Activated T-cell treated with anti-CD3 and anti-CD28 coated beads, Interleukin-2, amount 50 U/mL, for 72 hours (primary cell): ENCODE results near the gene MAPK9. TPM values are rescaled to one million over a fixed set of nuclear protein-coding genes. Genes with fewer than 3 reads are reported as not detected.

Experiments used
- ATAC-seq, 2 donors: fragments of 150-1000 bp; cut with Tn5 transposase; replicated peaks in 1 of 2; 2 replicates each; pipeline ENCODE4 v1.10.0; 2021; ENCODE audit warnings: moderate library complexity in 2 of 2, mild to moderate bottlenecking in 1 of 2
- DNase-seq, 2 donors: peaks; one replicate each; pipeline ENCODE4 v3.0.0; 2021 to 2022; ENCODE audit warnings: mixed read lengths in 1 of 2
- H3K27ac Mint-ChIP-seq: one replicate; pipeline ENCODE4 v1.8.0; 2022; ENCODE audit warnings: mild to moderate bottlenecking, moderate library complexity, mixed read lengths
- H3K27me3 Mint-ChIP-seq: one replicate; pipeline ENCODE4 v1.8.0; 2022; ENCODE audit warnings: low read depth, mixed read lengths
- H3K36me3 Mint-ChIP-seq, 2 donors: one replicate each; pipeline ENCODE4 v1.8.0; 2022; ENCODE audit warnings: mixed read lengths in 2 of 2, mild to moderate bottlenecking in 1 of 2; ENCODE audit not compliant: insufficient read depth in 2 of 2
- H3K4me1 Mint-ChIP-seq: one replicate; pipeline ENCODE4 v1.8.0; 2022; ENCODE audit warnings: low read depth, mixed read lengths
- H3K4me3 Mint-ChIP-seq, 2 donors: one replicate each; pipeline ENCODE4 v1.8.0; 2022; ENCODE audit warnings: mild to moderate bottlenecking in 2 of 2, mixed read lengths in 2 of 2, moderate library complexity in 2 of 2
- H3K9me3 Mint-ChIP-seq, 2 donors: one replicate each; pipeline ENCODE4 v1.8.0; 2022; ENCODE audit warnings: mixed read lengths in 2 of 2
- total RNA-seq, 2 donors: library from RNA; stranded (reverse); gene quantifications; one replicate each; pipeline ENCODE4 v1.2.3, GENCODE V29; 2022

Gene MAPK9
- total RNA-seq, 2 donors from 2014 or later: 39.7 to 50.3 TPM

DNA sequence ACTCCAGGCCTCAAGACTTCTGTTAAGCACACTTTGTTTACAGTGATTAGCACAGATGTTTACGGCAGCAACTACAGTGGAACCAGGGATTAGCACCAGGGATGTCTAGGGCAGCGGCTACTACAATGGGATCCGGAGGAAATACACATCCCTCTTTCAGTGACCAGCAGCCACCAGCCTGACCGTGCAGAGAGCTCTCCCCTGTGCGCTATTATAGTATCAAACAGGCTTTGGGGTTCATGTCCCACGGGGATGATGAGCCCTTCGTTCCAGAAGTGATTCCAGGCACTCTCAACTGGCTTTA lies 39.7 kb upstream of the MAPK9 start:
- no peak overlapping the region for H3K27ac Mint-ChIP-seq
- H3K36me3 Mint-ChIP-seq: no peaks in the 10 kb centered on the region
- H3K27me3 Mint-ChIP-seq: peaks cover 5% of the 10 kb centered on the region
- no peaks in the 10 kb centered on the region for H3K9me3 Mint-ChIP-seq
- H3K4me3 Mint-ChIP-seq: no peak overlapping the region
- H3K4me1 Mint-ChIP-seq: no peaks in the 10 kb centered on the region
- no peak for DNase-seq
- ATAC-seq: no peak

DNA sequence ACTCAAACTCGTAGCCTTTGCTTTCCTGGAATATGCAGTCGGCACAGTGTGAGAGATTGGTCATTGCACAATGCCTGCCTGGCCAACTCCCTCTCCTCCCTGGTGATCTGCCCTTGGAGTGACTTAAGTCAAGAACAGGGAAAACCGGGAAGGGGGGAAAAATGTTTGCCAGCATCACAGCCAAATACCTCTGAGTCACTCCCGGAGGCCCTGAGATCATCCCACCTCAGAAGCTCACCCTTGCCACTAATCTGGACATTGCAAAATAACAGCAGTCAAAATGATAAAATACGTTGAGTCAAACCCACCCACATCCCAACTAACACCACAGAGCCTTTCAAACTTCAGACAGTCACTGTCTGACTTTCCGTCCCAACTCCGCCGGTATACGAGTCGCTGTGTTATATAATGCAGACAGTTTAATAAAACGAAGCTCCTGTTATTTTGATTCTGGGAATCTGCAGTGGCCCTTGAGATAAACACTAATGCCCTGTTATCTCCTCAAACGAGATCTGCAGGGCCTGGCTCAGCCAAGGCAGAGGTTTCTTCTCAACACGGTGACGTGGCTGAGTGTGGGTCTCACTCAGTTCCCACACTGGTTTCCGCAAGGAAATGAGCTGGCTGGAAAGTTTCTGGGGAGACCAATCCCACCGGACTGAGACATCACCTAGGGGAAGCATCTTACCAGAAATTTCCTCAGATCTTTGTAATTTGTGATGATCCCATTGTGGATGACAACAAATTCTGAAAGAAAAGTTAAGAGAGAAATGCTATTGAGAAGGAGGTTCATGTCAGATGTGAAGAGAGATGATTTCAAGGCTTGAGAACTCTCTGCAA lies 39.1 kb upstream of the MAPK9 start:
- Mint-ChIP-seq H3K4me1 (no peaks in the 10 kb centered on the region), H3K27ac (no peak overlapping the region), H3K27me3 (peaks cover 5% of the 10 kb centered on the region), H3K4me3 (no peak overlapping the region), H3K36me3 (no peaks in the 10 kb centered on the region), H3K9me3 (no peaks in the 10 kb centered on the region)
- DNase-seq (no peak), ATAC-seq (peak in 1 of 2 donors; percentile 47)

DNA sequence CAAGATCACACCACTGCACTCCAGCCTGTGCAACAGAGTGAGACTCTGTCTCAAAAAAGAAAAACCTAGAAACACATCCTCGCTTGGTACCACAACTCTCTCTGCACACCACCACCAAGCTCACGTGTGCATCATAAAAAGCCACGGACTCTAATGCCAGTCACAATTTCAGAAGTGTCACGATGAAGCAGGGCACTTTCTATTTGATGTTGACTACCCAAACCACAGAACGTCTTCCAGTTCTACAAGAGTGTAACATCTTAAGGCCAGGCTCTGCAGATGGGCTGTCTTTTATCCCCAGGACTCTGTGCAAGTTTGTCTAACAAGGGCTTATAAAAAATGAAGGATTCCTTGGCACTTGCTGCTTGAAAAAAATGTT lies 38.4 kb upstream of the MAPK9 start:
- peak; percentile 51 to 66 for ATAC-seq
- Mint-ChIP-seq H3K4me3 (peak overlapping the region in 1 of 2 donors; percentile 7), H3K4me1 (no peaks in the 10 kb centered on the region), H3K27me3 (peaks cover 5% of the 10 kb centered on the region), H3K9me3 (no peaks in the 10 kb centered on the region), H3K36me3 (no peaks in the 10 kb centered on the region), H3K27ac (no peak overlapping the region)
- no peak for DNase-seq

DNA sequence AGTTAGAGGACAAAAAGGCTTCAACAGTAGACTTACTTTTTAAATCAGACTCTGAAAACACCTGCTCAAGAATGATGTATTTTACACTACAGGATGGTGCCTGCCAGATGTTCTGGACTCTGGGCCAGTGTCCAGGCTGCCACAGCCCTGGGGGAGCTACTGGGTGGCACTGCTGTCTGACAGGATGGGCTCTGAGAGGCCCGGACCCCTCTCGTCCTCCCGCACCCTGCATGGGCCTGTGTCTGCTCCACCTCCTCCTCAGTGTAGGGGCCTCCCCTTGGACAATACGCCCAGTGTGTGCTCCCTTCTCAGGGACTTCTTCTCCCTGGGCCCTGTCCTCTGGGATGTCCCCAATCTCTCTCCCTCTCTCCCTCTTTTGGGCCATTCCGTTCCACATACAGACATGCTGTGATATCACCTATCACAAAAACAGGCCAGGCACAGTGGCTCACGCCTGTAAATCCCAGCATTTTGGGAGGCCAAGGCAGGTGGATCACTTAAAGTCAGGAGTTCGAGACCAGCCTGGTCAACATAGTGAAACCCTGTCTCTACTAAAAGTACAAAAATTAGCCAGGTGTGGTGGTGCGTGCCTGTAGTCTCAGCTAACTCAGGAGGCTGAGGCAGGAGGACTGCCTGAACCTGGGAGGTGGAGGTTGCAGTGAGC lies 37.9 kb upstream of the MAPK9 start:
- Mint-ChIP-seq H3K27ac (no peak overlapping the region), H3K36me3 (no peaks in the 10 kb centered on the region), H3K9me3 (no peaks in the 10 kb centered on the region), H3K27me3 (peaks cover 5% of the 10 kb centered on the region), H3K4me1 (no peaks in the 10 kb centered on the region), H3K4me3 (no peak overlapping the region)
- DNase-seq (no peak), ATAC-seq (no peak)

DNA sequence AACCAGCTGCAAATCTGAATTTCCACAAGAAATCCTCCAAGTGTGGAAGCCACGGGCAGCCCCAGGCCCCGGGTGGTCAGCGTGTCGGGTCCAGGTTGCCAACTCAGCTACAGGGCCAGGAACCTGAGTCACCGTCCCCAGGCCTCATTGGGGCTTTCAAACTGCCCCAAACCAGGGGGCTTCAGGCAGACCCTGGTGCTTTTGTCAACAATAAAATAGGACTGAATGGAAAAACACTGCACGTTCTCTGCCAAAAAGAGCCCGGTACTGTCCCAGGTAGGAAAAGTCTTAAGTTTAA lies 37.2 kb upstream of the MAPK9 start:
- Mint-ChIP-seq H3K4me1 (no peaks in the 10 kb centered on the region), H3K27me3 (peaks cover 5% of the 10 kb centered on the region), H3K4me3 (no peak overlapping the region), H3K36me3 (no peaks in the 10 kb centered on the region), H3K27ac (no peak overlapping the region), H3K9me3 (no peaks in the 10 kb centered on the region)
- DNase-seq: no peak
- ATAC-seq: no peak

DNA sequence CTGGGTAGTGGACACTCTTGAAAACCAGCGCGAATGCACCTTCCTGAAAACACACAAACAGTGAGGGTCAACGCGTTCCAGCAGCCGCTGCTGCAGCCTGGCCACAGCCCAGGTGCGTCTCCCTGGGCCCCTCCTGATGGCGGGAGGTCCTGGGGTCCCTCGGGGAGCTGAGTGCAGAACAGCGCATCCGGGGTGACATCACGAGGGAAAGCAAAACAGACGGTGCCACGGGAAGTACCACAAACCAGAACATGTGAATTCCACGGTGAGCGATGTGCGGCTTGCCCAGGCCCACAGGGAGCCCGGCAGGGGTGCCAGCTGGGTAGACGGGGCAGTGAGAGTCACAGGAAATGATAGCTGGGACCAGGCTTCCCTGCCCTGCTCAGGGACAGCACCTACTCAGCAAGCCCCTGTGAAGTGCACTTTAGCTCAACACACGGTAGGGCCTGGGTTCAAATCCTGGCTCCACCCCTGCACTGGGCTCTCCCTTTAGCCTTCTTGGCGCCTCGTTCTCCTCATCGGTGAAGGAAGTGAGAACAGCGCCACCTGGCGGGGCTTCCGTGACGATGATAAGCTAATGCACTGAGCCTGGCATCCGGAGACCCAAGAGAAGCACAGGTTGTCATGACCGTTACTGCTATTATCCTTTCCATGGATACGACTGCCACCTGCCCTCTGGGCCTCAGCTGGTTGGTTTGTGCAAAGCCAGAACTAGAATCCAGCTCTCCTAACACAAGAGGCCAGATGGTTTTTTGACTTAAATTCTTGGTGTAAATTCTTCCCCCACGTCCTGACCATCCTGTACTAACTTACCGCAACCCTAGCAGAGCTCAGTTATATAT lies 36.6 kb upstream of the MAPK9 start:
- H3K4me1 Mint-ChIP-seq: no peaks in the 10 kb centered on the region
- no peak overlapping the region for H3K27ac Mint-ChIP-seq
- H3K27me3 Mint-ChIP-seq: peaks cover 5% of the 10 kb centered on the region
- H3K36me3 Mint-ChIP-seq: no peaks in the 10 kb centered on the region
- H3K9me3 Mint-ChIP-seq: no peaks in the 10 kb centered on the region
- DNase-seq: peak; percentile 82 to 87
- no peak overlapping the region for H3K4me3 Mint-ChIP-seq
- ATAC-seq: peak; percentile 80 to 83

DNA sequence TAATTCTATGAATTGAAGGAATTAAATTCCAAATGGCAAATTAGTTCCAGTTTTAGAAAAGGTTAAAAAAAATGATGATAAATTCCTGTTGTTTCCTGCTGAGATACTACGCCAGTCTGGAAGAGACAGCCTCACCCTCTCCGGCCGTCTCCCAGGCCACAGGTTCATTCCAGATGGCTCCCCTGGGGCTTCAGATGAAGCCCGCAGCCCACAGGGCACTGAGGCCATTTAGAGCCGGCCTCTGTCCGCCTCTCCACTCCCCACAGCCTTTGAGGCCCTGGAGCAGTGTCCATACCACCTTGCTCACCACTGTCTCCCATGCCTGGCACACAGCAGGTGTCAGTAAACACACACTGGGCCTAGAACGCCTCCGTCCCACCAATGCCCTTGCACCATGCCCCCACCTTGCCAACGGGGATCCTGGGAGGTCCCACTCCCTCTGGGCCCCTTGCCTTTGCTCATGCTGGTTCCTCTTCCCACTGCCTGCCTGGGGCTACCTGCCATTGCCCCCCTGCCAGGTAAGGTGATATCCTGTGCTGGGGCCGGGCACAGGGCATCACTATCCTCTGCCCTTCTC lies 35.2 kb upstream of the MAPK9 start:
- H3K27ac Mint-ChIP-seq: no peak overlapping the region
- ATAC-seq (no peak), DNase-seq (no peak)
- H3K27me3 Mint-ChIP-seq: peaks cover 5% of the 10 kb centered on the region
- H3K4me1 Mint-ChIP-seq: no peaks in the 10 kb centered on the region
- no peaks in the 10 kb centered on the region for H3K36me3 Mint-ChIP-seq
- H3K4me3 Mint-ChIP-seq: no peak overlapping the region
- no peaks in the 10 kb centered on the region for H3K9me3 Mint-ChIP-seq

DNA sequence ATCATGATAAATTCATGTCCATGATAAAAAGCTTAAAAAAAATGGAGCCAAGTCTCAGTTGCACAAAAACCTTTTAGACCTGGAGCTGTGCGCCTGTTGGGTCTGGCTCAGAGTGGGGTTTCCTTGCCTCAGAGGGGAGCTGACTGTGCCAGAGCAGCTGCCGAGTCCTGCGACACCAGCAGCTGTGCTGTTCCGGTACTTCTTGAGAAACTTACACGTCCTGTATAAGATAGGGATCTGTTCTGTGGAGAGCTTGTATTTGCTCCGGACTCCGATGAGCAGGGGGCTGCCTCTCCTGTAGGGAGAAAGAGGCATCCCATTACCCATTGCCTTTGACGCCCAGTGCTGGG lies 32.7 kb upstream of the MAPK9 start:
- H3K4me3 Mint-ChIP-seq: no peak overlapping the region
- ATAC-seq (no peak), DNase-seq (no peak)
- H3K27me3 Mint-ChIP-seq: peaks cover 2% of the 10 kb centered on the region
- H3K36me3 Mint-ChIP-seq: no peaks in the 10 kb centered on the region
- H3K9me3 Mint-ChIP-seq: no peaks in the 10 kb centered on the region
- H3K27ac Mint-ChIP-seq: no peak overlapping the region
- H3K4me1 Mint-ChIP-seq: no peaks in the 10 kb centered on the region

DNA sequence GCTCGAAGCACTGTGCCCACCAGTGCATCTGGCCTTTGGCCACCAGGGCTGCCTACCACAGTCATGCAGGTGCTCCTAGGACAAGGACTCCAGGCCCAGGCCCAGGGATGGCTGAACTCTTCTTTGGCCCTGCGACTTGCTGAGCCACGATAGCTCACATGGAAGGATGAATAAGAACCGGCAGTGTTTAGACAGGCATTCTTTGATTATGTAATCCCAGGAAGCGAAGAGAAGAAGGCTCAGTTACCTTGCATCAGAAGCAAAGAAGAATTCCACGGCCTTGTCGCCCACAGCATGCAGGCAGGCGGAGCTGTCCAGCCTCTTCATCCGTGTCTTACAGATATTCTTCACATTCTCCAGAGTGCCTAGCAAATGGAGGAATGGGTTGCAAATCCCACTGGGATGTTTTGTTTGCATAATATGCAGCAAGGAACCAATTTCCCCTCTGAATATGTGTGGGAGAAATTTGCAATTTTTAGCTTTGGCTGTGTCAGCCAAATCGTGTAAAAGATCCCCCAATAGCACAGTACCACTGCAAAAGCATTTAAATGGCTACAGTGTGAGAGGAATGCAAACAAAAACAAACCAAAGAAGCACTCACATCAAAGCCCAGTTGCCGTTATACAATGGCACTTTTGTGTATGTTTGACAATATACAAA lies 32.2 kb upstream of the MAPK9 start:
- no peak overlapping the region for H3K4me3 Mint-ChIP-seq
- no peaks in the 10 kb centered on the region for H3K36me3 Mint-ChIP-seq
- H3K27me3 Mint-ChIP-seq: peaks cover 5% of the 10 kb centered on the region
- DNase-seq (no peak), ATAC-seq (no peak)
- no peaks in the 10 kb centered on the region for H3K9me3 Mint-ChIP-seq
- no peaks in the 10 kb centered on the region for H3K4me1 Mint-ChIP-seq
- H3K27ac Mint-ChIP-seq: no peak overlapping the region

DNA sequence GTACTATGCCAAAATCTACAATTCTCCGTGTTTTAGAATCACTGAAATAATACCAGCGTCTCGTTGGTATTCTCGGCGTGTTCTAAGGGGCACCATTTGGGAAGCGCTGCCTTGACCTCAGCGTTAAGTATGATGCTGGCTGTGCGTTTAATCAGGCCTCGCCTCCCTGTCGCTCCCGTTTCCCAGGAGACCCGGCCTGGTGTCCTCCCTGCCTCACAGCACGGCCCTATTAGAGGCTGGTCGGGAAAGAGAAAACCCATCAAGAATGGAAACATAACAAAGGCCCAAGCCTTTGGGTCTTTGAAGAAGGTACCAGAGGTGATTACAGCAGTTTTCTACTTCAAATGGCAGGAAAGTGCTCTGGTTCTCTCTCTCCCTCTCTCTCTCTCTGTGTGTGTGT lies 31.3 kb upstream of the MAPK9 start:
- DNase-seq: no peak
- Mint-ChIP-seq H3K27ac (no peak overlapping the region), H3K4me1 (no peaks in the 10 kb centered on the region), H3K36me3 (no peaks in the 10 kb centered on the region), H3K27me3 (peaks cover 5% of the 10 kb centered on the region), H3K9me3 (no peaks in the 10 kb centered on the region), H3K4me3 (no peak overlapping the region)
- no peak for ATAC-seq

DNA sequence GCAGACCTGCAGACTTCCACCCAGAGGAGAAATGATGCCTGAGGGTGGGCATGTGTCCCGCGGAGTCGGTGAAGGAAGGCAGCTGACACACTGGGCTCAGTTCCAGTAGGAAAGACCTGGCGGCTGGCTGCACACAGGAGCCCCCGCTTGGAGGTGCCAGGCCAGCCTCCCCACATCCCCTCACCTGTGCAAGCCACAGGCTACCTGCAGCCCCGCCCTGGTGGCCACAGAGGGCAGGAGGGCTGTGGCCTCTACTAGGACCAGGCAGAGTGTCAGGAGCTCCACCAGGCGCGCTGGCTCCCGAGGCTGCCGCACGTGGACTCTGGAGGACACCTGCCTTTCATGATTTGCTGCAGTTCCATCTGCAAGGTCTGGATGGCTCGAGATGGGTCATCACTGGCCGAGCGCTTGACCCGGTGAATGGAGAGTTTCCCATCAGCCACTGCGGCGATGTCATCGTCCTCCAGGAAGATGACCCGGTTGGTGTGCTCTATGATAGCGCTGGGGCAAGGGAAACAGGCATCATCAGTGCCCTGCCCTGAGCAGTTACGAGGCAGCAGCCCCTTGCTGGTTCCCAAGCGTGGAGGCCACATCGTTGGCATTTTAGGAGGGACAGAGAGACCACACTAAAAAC lies 26.7 kb upstream of the MAPK9 start:
- ATAC-seq: no peak
- Mint-ChIP-seq H3K36me3 (no peaks in the 10 kb centered on the region), H3K4me3 (no peak overlapping the region), H3K4me1 (no peaks in the 10 kb centered on the region), H3K9me3 (no peaks in the 10 kb centered on the region), H3K27me3 (peaks cover 5% of the 10 kb centered on the region), H3K27ac (no peak overlapping the region)
- no peak for DNase-seq

DNA sequence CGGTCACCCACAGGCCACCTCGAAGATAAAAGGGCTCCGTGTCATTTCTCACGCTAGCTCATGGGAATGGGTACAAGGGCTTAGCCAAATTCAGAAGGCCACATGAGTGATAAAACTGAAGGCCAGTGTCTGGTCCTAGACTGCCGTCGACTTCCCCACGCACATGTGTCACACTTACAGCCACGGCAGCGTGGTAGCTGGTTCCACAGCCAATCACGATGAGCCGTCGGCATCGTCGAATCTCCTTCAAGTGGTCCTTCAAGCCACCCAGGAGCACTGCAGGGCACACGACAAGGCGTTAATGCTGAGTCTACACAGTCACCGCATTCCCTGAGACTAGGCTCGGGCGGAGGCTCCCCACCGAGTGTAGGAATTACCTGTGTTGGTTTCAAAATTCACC lies 24.7 kb upstream of the MAPK9 start:
- DNase-seq (no peak), ATAC-seq (no peak)
- H3K4me3 Mint-ChIP-seq: no peak overlapping the region
- peaks cover 5% of the 10 kb centered on the region for H3K27me3 Mint-ChIP-seq
- H3K4me1 Mint-ChIP-seq: no peaks in the 10 kb centered on the region
- H3K27ac Mint-ChIP-seq: no peak overlapping the region
- H3K36me3 Mint-ChIP-seq: peaks cover 0 to under 1% of the 10 kb centered on the region in 2 donors
- no peaks in the 10 kb centered on the region for H3K9me3 Mint-ChIP-seq
